Neural progenitor cell (in vitro differentiated cells): ENCODE measurements around the gene CEP120. TPM values are rescaled to one million over a fixed set of nuclear protein-coding genes. Genes with fewer than 3 reads are reported as not detected.

Experiments
- DNase-seq: peaks from one replicate; pipeline ENCODE4 v3.0.0-alpha.2; 2016; ENCODE audit warnings: low spot score
- H2AFZ ChIP-seq: fragments of 200-600 bp; sonication (generic); replicated peaks from 2 replicates; pipeline ENCODE4 v1.6.1; 2016; ENCODE audit warnings: antibody characterized with exemption
- H3F3A ChIP-seq: fragments of 200-600 bp; sonication (generic); 2 replicates; pipeline ENCODE4 v1.6.1; 2016; ENCODE audit warnings: antibody characterized with exemption, low read depth
- H3K27ac ChIP-seq: fragments of 200-600 bp; sonication (generic); 2 replicates; pipeline ENCODE4 v1.5.1; 2016; ENCODE audit warnings: mild to moderate bottlenecking
- H3K27me3 ChIP-seq: fragments of 200-600 bp; sonication (generic); 2 replicates; pipeline ENCODE4 v1.6.1; 2016; ENCODE audit warnings: mild to moderate bottlenecking, moderate library complexity
- H3K36me3 ChIP-seq: fragments of 200-600 bp; sonication (generic); 2 replicates; pipeline ENCODE4 v1.5.1; 2016
- H3K4me1 ChIP-seq: fragments of 200-600 bp; sonication (generic); 2 replicates; pipeline ENCODE4 v1.6.1; 2016; ENCODE audit warnings: mixed run types
- H3K4me2 ChIP-seq: fragments of 200-600 bp; sonication (generic); 2 replicates; pipeline ENCODE4 v1.6.1; 2016
- H3K4me3 ChIP-seq: fragments of 200-600 bp; sonication (generic); 2 replicates; pipeline ENCODE4 v1.5.1; 2016
- H3K79me2 ChIP-seq: fragments of 200-600 bp; sonication (generic); 2 replicates; pipeline ENCODE4 v1.6.1; 2016; ENCODE audit warnings: low read depth
- H3K9ac ChIP-seq: fragments of 200-600 bp; sonication (generic); 2 replicates; pipeline ENCODE4 v1.6.1; 2016
- H3K9me3 ChIP-seq: fragments of 200-600 bp; sonication (generic); 2 replicates; pipeline ENCODE4 v1.5.1; 2016; ENCODE audit warnings: low read depth
- H4K20me1 ChIP-seq: fragments of 200-600 bp; sonication (generic); 2 replicates; pipeline ENCODE4 v1.6.1; 2016; ENCODE audit warnings: low read depth
- H3K27ac Mint-ChIP-seq: 3 replicates; pipeline ENCODE4 v1.8.0; 2021; ENCODE audit warnings: mixed read lengths
- H3K27me3 Mint-ChIP-seq: 2 replicates; pipeline ENCODE4 v1.8.0; 2022; ENCODE audit warnings: low read depth, mild to moderate bottlenecking, inconsistent platforms, moderate library complexity, mixed read lengths; ENCODE audit not compliant: insufficient read depth
- H3K36me3 Mint-ChIP-seq: 3 replicates; pipeline ENCODE4 v1.8.0; 2021; ENCODE audit warnings: mixed read lengths
- H3K4me1 Mint-ChIP-seq: 3 replicates; pipeline ENCODE4 v1.8.0; 2021; ENCODE audit warnings: mixed read lengths
- H3K4me3 Mint-ChIP-seq: 3 replicates; pipeline ENCODE4 v1.8.0; 2021; ENCODE audit warnings: mild to moderate bottlenecking, moderate library complexity, mixed read lengths
- H3K9me3 Mint-ChIP-seq: 3 replicates; pipeline ENCODE4 v1.8.0; 2020; ENCODE audit warnings: mixed read lengths
- EZH2 ChIP-seq: fragments of 200-600 bp; sonication (generic); IDR thresholded peaks from 2 replicates; pipeline ENCODE4 v1.6.1; 2017; ENCODE audit warnings: antibody characterized with exemption, mild to moderate bottlenecking, moderate library complexity
- EZH2phosphoT487 ChIP-seq: fragments of 200-600 bp; sonication (generic); IDR thresholded peaks from 2 replicates; pipeline ENCODE4 v1.6.1; 2017; ENCODE audit warnings: antibody characterized with exemption
- total RNA-seq: library from RNA; depleted of rRNA; stranded (reverse); fragments of >200 nt; gene quantifications from 2 replicates; pipeline ENCODE4 v1.2.3, GENCODE V29; 2015; ENCODE audit warnings: low replicate concordance
- TF ChIP-seq, protein P1 (sequence below): fragments of 200-600 bp; sonication (generic); IDR thresholded peaks from 2 replicates; pipeline ENCODE4 v1.5.1; 2017; ENCODE audit warnings: antibody characterized with exemption, mild to moderate bottlenecking

Gene CEP120
- total RNA-seq, 1 donor from 2014 or later = 38.5 TPM

DNA sequence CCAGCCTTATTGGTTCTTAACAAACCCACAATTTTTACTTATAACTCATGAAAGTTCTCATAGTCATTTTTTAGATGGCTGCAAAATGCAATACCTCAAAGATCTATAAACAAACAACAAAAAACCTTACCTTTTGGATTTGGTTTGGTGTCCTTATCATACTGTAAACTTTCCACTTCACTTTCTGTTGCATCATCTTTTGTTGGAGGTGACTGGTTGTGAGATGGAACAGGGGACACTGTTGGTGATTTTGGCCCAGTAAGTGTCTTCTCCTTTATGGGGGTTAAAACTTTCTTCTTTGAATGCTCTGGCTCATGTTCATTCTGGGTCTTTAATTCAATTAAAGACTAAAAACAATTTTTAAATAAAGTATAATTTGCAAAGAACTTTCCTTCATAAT is 33.4 kb downstream of the CEP120 start:
- Histone ChIP-seq H3K4me1 (no peaks in the 10 kb centered on the region), H3K4me2 (no peak overlapping the region), H3K4me3 (no peak overlapping the region), H3K9me3 (no peaks in the 10 kb centered on the region), H3F3A (no peaks in the 10 kb centered on the region), H3K27ac (no peak overlapping the region), H3K9ac (no peak overlapping the region), H3K79me2 (no peaks in the 10 kb centered on the region), H4K20me1 (no peaks in the 10 kb centered on the region), H2AFZ (no peak overlapping the region), H3K36me3 (peaks cover 29% of the 10 kb centered on the region), H3K27me3 (no peaks in the 10 kb centered on the region)
- Mint-ChIP-seq H3K27me3 (no peaks in the 10 kb centered on the region), H3K27ac (no peak overlapping the region), H3K4me1 (no peaks in the 10 kb centered on the region), H3K4me3 (no peak overlapping the region), H3K36me3 (peaks cover 5% of the 10 kb centered on the region), H3K9me3 (no peaks in the 10 kb centered on the region)
- TF ChIP-seq, protein P1, sequence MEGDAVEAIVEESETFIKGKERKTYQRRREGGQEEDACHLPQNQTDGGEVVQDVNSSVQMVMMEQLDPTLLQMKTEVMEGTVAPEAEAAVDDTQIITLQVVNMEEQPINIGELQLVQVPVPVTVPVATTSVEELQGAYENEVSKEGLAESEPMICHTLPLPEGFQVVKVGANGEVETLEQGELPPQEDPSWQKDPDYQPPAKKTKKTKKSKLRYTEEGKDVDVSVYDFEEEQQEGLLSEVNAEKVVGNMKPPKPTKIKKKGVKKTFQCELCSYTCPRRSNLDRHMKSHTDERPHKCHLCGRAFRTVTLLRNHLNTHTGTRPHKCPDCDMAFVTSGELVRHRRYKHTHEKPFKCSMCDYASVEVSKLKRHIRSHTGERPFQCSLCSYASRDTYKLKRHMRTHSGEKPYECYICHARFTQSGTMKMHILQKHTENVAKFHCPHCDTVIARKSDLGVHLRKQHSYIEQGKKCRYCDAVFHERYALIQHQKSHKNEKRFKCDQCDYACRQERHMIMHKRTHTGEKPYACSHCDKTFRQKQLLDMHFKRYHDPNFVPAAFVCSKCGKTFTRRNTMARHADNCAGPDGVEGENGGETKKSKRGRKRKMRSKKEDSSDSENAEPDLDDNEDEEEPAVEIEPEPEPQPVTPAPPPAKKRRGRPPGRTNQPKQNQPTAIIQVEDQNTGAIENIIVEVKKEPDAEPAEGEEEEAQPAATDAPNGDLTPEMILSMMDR = no peak
- TF ChIP-seq EZH2 = no peak
- TF ChIP-seq EZH2phosphoT487 = no peak
- no peak for DNase-seq

DNA sequence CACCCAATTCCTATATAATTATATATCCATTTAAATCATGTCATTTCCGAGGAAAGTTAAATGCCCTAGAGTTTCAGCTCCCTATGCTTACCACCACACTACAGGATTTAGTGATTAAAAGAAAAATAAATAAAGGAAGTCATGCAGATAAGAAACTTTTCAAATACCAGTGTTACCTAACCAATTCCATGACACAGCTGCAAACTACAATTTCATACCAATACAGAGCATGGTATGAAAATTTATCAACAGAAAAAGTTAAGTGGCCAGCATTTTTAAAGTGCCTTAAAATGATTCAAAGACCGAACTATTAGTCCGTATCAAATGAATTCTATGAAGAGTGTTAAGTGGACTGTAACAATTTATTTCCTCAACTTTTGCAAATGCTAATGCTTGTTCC is 35.9 kb downstream of the CEP120 start:
- no peaks in the 10 kb centered on the region for H4K20me1 ChIP-seq
- Mint-ChIP-seq H3K9me3 (no peaks in the 10 kb centered on the region), H3K27me3 (no peaks in the 10 kb centered on the region), H3K27ac (no peak overlapping the region), H3K4me3 (no peak overlapping the region), H3K4me1 (no peaks in the 10 kb centered on the region), H3K36me3 (peaks cover 4% of the 10 kb centered on the region)
- no peaks in the 10 kb centered on the region for H3K4me1 ChIP-seq
- TF ChIP-seq EZH2 (no peak), EZH2phosphoT487 (no peak)
- TF ChIP-seq, protein P1 = no peak
- no peak for DNase-seq
- no peaks in the 10 kb centered on the region for H3F3A ChIP-seq
- H3K27me3 ChIP-seq = no peaks in the 10 kb centered on the region
- no peak overlapping the region for H2AFZ ChIP-seq
- no peak overlapping the region for H3K9ac ChIP-seq
- H3K4me2 ChIP-seq = no peak overlapping the region
- no peaks in the 10 kb centered on the region for H3K79me2 ChIP-seq
- H3K4me3 ChIP-seq = no peak overlapping the region
- H3K9me3 ChIP-seq = no peaks in the 10 kb centered on the region
- H3K27ac ChIP-seq = no peak overlapping the region
- H3K36me3 ChIP-seq = peaks cover 19% of the 10 kb centered on the region

DNA sequence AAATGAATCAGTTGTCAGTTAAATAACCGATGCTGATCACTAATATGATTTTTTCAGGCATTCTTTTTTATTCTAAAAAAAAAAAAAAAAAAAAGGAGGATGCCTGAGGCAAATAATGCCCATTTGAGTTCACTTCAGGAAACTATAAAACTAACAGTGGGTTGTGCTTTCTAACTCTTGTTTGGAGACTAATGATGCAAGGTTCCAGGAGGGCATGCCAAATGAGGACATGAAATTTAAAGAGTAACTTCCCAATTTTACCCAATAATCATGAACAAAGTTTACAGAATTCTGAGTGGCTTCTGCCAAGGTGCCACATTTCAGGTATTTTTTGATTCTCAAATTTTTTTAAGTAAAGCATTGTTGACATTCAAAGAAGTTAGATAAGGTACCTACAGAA is 41.0 kb downstream of the CEP120 start:
- no peak overlapping the region for H2AFZ ChIP-seq
- no peaks in the 10 kb centered on the region for H4K20me1 ChIP-seq
- no peak overlapping the region for H3K27ac ChIP-seq
- H3K79me2 ChIP-seq = no peaks in the 10 kb centered on the region
- no peak overlapping the region for H3K4me3 Mint-ChIP-seq
- no peaks in the 10 kb centered on the region for H3F3A ChIP-seq
- H3K9ac ChIP-seq = no peak overlapping the region
- no peak overlapping the region for H3K4me2 ChIP-seq
- H3K36me3 Mint-ChIP-seq = peaks cover 15% of the 10 kb centered on the region
- no peaks in the 10 kb centered on the region for H3K27me3 Mint-ChIP-seq
- no peak for DNase-seq
- H3K9me3 Mint-ChIP-seq = no peaks in the 10 kb centered on the region
- no peaks in the 10 kb centered on the region for H3K4me1 Mint-ChIP-seq
- no peaks in the 10 kb centered on the region for H3K27me3 ChIP-seq
- peaks cover 17% of the 10 kb centered on the region for H3K36me3 ChIP-seq
- no peaks in the 10 kb centered on the region for H3K4me1 ChIP-seq
- H3K9me3 ChIP-seq = no peaks in the 10 kb centered on the region
- TF ChIP-seq, protein P1 = no peak
- TF ChIP-seq EZH2phosphoT487 (no peak), EZH2 (no peak)
- no peak overlapping the region for H3K4me3 ChIP-seq
- no peak overlapping the region for H3K27ac Mint-ChIP-seq
